ENCODE results near the gene RFX4. TPM values are rescaled to one million over a fixed set of nuclear protein-coding genes. Genes with fewer than 3 reads are reported as not detected.
A peak's percentile ranks its signal among the peaks of the same experiment; 100 is the strongest.

Gene RFX4
- total RNA-seq, 1 experiment from 2014 or later = not detected

DNA sequence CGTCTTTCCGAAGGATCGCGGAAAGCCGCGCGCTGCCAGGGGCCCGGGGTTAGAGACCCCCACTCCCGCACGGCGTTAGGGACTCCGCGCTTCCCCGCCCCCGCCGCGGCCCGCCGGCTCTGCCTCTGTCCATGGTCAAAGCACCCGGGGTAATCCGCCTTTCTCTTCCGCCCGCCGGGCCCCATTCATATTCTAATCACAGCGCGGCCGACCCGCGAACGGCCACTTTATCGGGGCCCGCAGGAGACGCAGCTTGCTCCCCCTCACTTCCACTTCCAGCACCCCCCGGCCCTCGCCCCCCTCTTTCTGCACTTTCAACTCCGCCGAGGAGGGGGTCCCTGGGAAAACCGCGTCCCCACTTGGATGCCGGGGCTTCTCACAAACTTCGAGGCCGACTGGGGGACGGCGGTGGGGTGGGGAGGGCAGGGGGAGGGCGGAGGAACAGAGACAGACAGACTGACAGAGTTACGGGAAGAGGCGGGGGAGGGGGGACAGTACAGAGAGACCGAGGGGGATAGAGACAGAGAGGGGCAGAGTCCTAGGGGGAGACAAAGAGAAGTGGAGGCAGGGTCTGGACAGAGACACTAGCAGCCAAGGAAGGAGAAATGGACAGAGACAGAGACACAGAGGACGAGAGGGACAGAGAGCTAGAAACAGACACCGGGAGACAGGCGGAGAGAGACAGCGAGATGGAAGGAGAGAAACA lies 1.1 kb upstream of the RFX4 start:
- intact Hi-C loops (cut with micrococcal nuclease; ENCODE audit: unreplicated experiment) = loop anchor here (10.0 kb wide), 1 partner anchor 197 kb away; no protein-coding TSS in a partner anchor

DNA sequence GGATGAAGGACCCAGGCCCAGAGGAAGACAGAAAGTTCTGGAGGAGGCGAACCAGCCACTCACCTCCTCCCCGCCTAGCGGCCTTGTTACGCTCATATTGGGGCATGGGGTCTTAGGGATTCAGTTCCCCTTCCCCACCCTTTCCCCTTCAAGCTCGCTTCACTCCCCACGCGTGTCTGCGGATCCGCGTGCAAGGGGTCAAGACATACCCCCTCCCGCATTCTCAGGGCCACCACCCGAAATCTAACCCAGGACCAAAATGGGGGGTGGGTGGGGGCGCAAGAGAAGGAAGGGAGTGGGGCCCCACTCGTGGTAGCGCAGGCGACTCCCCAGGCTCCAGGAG lies 584 bp upstream of the RFX4 start:
- no peak overlapping the region; a peak in 1 of 4 replicates for H3K4me3 ChIP-seq (ENCODE audit: low read depth in 2 of 2, low read length in 2 of 2)
- in situ Hi-C loops (cut with HindIII; ENCODE audit: low pct_unique_long_range_greater_than_20kb, low sequenced_read_pairs) = no loop called here
- peaks cover 22% of the 10 kb centered on the region for H3K4me1 ChIP-seq (ENCODE audit: control insufficient read depth, insufficient read depth, low read length)
- H3K36me3 ChIP-seq (ENCODE audit: control insufficient read depth, insufficient read depth, low read length) = no peaks in the 10 kb centered on the region
- no peak for TF ChIP-seq POLR2AphosphoS5 (IDR thresholded peaks at IDR 0.05; ENCODE audit: low read depth, low read length)
- TF ChIP-seq, protein P1, sequence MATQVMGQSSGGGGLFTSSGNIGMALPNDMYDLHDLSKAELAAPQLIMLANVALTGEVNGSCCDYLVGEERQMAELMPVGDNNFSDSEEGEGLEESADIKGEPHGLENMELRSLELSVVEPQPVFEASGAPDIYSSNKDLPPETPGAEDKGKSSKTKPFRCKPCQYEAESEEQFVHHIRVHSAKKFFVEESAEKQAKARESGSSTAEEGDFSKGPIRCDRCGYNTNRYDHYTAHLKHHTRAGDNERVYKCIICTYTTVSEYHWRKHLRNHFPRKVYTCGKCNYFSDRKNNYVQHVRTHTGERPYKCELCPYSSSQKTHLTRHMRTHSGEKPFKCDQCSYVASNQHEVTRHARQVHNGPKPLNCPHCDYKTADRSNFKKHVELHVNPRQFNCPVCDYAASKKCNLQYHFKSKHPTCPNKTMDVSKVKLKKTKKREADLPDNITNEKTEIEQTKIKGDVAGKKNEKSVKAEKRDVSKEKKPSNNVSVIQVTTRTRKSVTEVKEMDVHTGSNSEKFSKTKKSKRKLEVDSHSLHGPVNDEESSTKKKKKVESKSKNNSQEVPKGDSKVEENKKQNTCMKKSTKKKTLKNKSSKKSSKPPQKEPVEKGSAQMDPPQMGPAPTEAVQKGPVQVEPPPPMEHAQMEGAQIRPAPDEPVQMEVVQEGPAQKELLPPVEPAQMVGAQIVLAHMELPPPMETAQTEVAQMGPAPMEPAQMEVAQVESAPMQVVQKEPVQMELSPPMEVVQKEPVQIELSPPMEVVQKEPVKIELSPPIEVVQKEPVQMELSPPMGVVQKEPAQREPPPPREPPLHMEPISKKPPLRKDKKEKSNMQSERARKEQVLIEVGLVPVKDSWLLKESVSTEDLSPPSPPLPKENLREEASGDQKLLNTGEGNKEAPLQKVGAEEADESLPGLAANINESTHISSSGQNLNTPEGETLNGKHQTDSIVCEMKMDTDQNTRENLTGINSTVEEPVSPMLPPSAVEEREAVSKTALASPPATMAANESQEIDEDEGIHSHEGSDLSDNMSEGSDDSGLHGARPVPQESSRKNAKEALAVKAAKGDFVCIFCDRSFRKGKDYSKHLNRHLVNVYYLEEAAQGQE (IDR thresholded peaks at IDR 0.05; ENCODE audit: insufficient read depth in 1 of 2, low read depth in 2 of 2, low read length in 1 of 2) = no peak
- TF ChIP-seq TCF7L2 (IDR thresholded peaks at IDR 0.05; ENCODE audit: low read depth, low read length) = no peak
- no peak overlapping the region for H3K27ac ChIP-seq (ENCODE audit: low read length)
- intact Hi-C loops (cut with micrococcal nuclease; ENCODE audit: unreplicated experiment) = loop anchor here (10.0 kb wide), 1 partner anchor 197 kb away; no protein-coding TSS in a partner anchor
- DNase-seq (ENCODE audit: low read depth, low spot score) = no peak
- ChIA-PET POLR2A (no interaction called here), CTCF (no interaction called here)
- no TSS peak for BruUV-seq (replicated peaks)
- peaks cover 37% of the 10 kb centered on the region for H3K27me3 ChIP-seq (ENCODE audit: control insufficient read depth, insufficient read depth, low read length)
- no peaks in the 10 kb centered on the region for H3K9me3 ChIP-seq (ENCODE audit: control insufficient read depth, insufficient read depth, low read depth, low read length)
- ATAC-seq = no peak

More for the DNA sequence above, 1.1 kb upstream of the RFX4 start:
- Histone ChIP-seq H3K4me3 (ENCODE audit: low read depth in 2 of 2, low read length in 2 of 2) (peak overlapping the region in 1 of 2 experiments; percentile 16; a peak in 2 of 4 replicates), H3K27ac (ENCODE audit: low read length) (no peak overlapping the region), H3K4me1 (ENCODE audit: control insufficient read depth, insufficient read depth, low read length) (peaks cover 18% of the 10 kb centered on the region), H3K27me3 (ENCODE audit: control insufficient read depth, insufficient read depth, low read length) (peaks cover 40% of the 10 kb centered on the region), H3K36me3 (ENCODE audit: control insufficient read depth, insufficient read depth, low read length) (no peaks in the 10 kb centered on the region), H3K9me3 (ENCODE audit: control insufficient read depth, insufficient read depth, low read depth, low read length) (no peaks in the 10 kb centered on the region)
- no peak for DNase-seq (ENCODE audit: low read depth, low spot score)
- BruUV-seq (replicated peaks) = no TSS peak
- in situ Hi-C loops (cut with HindIII; ENCODE audit: low pct_unique_long_range_greater_than_20kb, low sequenced_read_pairs) = no loop called here
- no peak for TF ChIP-seq POLR2AphosphoS5 (IDR thresholded peaks at IDR 0.05; ENCODE audit: low read depth, low read length)
- no peak for TF ChIP-seq TCF7L2 (IDR thresholded peaks at IDR 0.05; ENCODE audit: low read depth, low read length)
- TF ChIP-seq, protein P1 (IDR thresholded peaks at IDR 0.05; ENCODE audit: insufficient read depth in 1 of 2, low read depth in 2 of 2, low read length in 1 of 2) = peak; percentile 84 to 87
- no peak for TF ChIP-seq SIN3A (IDR thresholded peaks at IDR 0.05; ENCODE audit: borderline replicate concordance, insufficient read depth, low read depth, low read length)
- TF ChIP-seq, protein P2, sequence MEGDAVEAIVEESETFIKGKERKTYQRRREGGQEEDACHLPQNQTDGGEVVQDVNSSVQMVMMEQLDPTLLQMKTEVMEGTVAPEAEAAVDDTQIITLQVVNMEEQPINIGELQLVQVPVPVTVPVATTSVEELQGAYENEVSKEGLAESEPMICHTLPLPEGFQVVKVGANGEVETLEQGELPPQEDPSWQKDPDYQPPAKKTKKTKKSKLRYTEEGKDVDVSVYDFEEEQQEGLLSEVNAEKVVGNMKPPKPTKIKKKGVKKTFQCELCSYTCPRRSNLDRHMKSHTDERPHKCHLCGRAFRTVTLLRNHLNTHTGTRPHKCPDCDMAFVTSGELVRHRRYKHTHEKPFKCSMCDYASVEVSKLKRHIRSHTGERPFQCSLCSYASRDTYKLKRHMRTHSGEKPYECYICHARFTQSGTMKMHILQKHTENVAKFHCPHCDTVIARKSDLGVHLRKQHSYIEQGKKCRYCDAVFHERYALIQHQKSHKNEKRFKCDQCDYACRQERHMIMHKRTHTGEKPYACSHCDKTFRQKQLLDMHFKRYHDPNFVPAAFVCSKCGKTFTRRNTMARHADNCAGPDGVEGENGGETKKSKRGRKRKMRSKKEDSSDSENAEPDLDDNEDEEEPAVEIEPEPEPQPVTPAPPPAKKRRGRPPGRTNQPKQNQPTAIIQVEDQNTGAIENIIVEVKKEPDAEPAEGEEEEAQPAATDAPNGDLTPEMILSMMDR (IDR thresholded peaks at IDR 0.05) = no peak
- CTCF ChIA-PET = no interaction called here
- peak; percentile 50; the same call in 1 of the 2 replicates for ATAC-seq
- POLR2A ChIA-PET = no interaction called here

Measured in Panc1 (cell line).